K562 (cell line): ENCODE measurements around the gene PPP1R13L. TPM values are rescaled to one million over a fixed set of nuclear protein-coding genes. Genes with fewer than 3 reads are reported as not detected.
"Not testable (repeated sequence)": the region's sequence is repeated elsewhere in the genome, so short reads cannot be mapped to it uniquely, and the experiment has no call there.

Experiments used
- ATAC-seq: fragments of 200-7000 bp; cut with Tn5 transposase; 3 replicates; pipeline ENCODE4 v1.9.1; 2020; ENCODE audit warnings: moderate library complexity
- BruUV-seq: library from RNA; stranded (reverse); fragments of 400-500 nt; replicated peaks from 2 replicates; lab custom pipeline; 2021; lab: Mats Ljungman, UMichigan
- CTCF ChIA-PET: fragments of 300-600 bp; formaldehyde crosslinking; extraction: SDS; loops from one replicate; lab custom pipeline; 2021; ENCODE audit warnings: low intra/inter-chr PET ratio; lab: Yijun Ruan, JAX
- POLR2A ChIA-PET: fragments of 300-600, 350-650 bp; sonication (Branson Sonifier 250); formaldehyde crosslinking; extraction: SDS; loops from one replicate; lab custom pipeline; 2021; ENCODE audit warnings: antibody characterized with exemption, inconsistent platforms; lab: Yijun Ruan, JAX
- DNase-seq, 4 experiments: peaks; one replicate each; pipeline versions ENCODE4 v3.0.0 to v3.0.0-alpha.2; 2011 to 2018; ENCODE audit warnings: low spot score in 3 of 4, mixed read lengths in 3 of 4; ENCODE audit errors: extremely low read depth in 1 of 4
- FAIRE-seq: peaks from 2 replicates; lab custom pipeline; 2011; peaks lifted over from hg19 to GRCh38; lab: Jason Lieb, UNC
- H2AFZ ChIP-seq: 2 replicates; pipeline ENCODE4 v1.6.0; 2011; ENCODE audit warnings: low read depth, low read length, control low read depth, inconsistent platforms
- H3K27ac ChIP-seq: fragments of 200-600 bp; 3 replicates; pipeline ENCODE4 v1.8.0; 2011; ENCODE audit warnings: low read depth, mild to moderate bottlenecking, control low read depth, inconsistent platforms, low read length, moderate library complexity, mixed read lengths; ENCODE audit errors: extremely low read depth
- H3K27me3 ChIP-seq, 2 experiments: fragments of 300-600 bp in 1 of 2; 2 replicates in 1 of 2; 3 replicates in 1 of 2; pipeline versions ENCODE4 v1.6.0 to v1.8.0; 2011; ENCODE audit warnings: inconsistent platforms in 2 of 2, low read length in 2 of 2, mild to moderate bottlenecking in 1 of 2, mixed read lengths in 1 of 2, moderate library complexity in 1 of 2; ENCODE audit not compliant: control insufficient read depth in 2 of 2, insufficient read depth in 2 of 2
- H3K36me3 ChIP-seq: fragments of 300-600 bp; 3 replicates; pipeline ENCODE4 v1.8.0; 2011; ENCODE audit warnings: mild to moderate bottlenecking, low read length, inconsistent platforms; ENCODE audit not compliant: control insufficient read depth, insufficient read depth
- H3K4me1 ChIP-seq, 2 experiments: fragments of 200-600 bp in 1 of 2; replicated peaks in 1 of 2; 2 replicates in 1 of 2; 3 replicates in 1 of 2; pipeline versions ENCODE4 v1.5.1 to v1.8.0; 2011; ENCODE audit warnings: inconsistent platforms in 2 of 2, low read length in 2 of 2, mild to moderate bottlenecking in 1 of 2, mixed read lengths in 1 of 2, moderate library complexity in 1 of 2; ENCODE audit not compliant: control insufficient read depth in 2 of 2, insufficient read depth in 2 of 2
- H3K4me2 ChIP-seq: 2 replicates; pipeline ENCODE4 v1.6.1; 2011; ENCODE audit warnings: low read length, control low read depth, inconsistent platforms, mixed read lengths; ENCODE audit not compliant: insufficient read depth
- H3K4me3 ChIP-seq: fragments of 200-600 bp; sonication (generic), shearing (Covaris generic); 2 replicates; pipeline ENCODE4 v1.5.1; 2016; ENCODE audit warnings: control low read depth, inconsistent platforms
- H3K79me2 ChIP-seq: fragments of 200-600 bp; 3 replicates; pipeline ENCODE4 v1.8.0; 2011; ENCODE audit warnings: low read length, inconsistent platforms; ENCODE audit not compliant: control insufficient read depth, insufficient read depth
- H3K9ac ChIP-seq, 2 experiments: 2 replicates each; pipeline versions ENCODE4 v1.6.0 to v1.6.1; 2011; ENCODE audit warnings: low read depth in 2 of 2, low read length in 2 of 2, control low read depth in 1 of 2, inconsistent platforms in 1 of 2, mild to moderate bottlenecking in 1 of 2, mixed read lengths in 1 of 2; ENCODE audit not compliant: insufficient read depth in 1 of 2
- H3K9me1 ChIP-seq: one replicate; pipeline ENCODE4 v1.6.0; 2011; ENCODE audit warnings: inconsistent platforms, mild to moderate bottlenecking, low read length, moderate library complexity; ENCODE audit not compliant: control insufficient read depth, insufficient read depth
- H3K9me3 ChIP-seq: replicated peaks from 2 replicates; pipeline ENCODE4 v1.5.1; 2011; ENCODE audit warnings: low read depth, low read length, inconsistent platforms; ENCODE audit not compliant: control insufficient read depth, insufficient read depth
- H4K20me1 ChIP-seq: replicated peaks from 2 replicates; pipeline ENCODE4 v1.6.1; 2011; ENCODE audit warnings: low read length, inconsistent platforms, mixed read lengths; ENCODE audit not compliant: control insufficient read depth, insufficient read depth
- BCOR ChIP-seq: fragments of 450-650 bp; IDR thresholded peaks from 2 replicates; pipeline ENCODE4 v1.6.1; 2016
- CBX3 ChIP-seq, 2 experiments: IDR thresholded peaks; 1 replicate in 1 of 2; 2 replicates in 1 of 2; pipeline ENCODE4 v1.6.1; 2012; ENCODE audit warnings: inconsistent platforms in 2 of 2, low read length in 2 of 2, borderline replicate concordance in 1 of 2, control low read depth in 1 of 2
- EGR1 ChIP-seq: fragments of 450-650 bp; conservative IDR thresholded peaks from 2 replicates; pipeline ENCODE4 v1.6.1; 2017; ENCODE audit warnings: mild to moderate bottlenecking
- GATAD2B ChIP-seq: fragments of 450-650 bp; IDR thresholded peaks from 2 replicates; pipeline ENCODE4 v1.6.1; 2017; ENCODE audit warnings: mild to moderate bottlenecking, borderline replicate concordance
- HDAC1 ChIP-seq, 2 experiments: fragments of 450-650 bp; IDR thresholded peaks; 2 replicates each; pipeline ENCODE4 v1.6.1; 2016 to 2017; ENCODE audit warnings: inconsistent platforms in 1 of 2, mild to moderate bottlenecking in 1 of 2, moderate library complexity in 1 of 2
- HDAC2 ChIP-seq: fragments of 450-650 bp; IDR thresholded peaks from 2 replicates; pipeline ENCODE4 v1.6.1; 2016; ENCODE audit warnings: mild to moderate bottlenecking
- KDM1A ChIP-seq, 2 experiments: fragments of 450-650 bp; IDR thresholded peaks; 2 replicates each; pipeline ENCODE4 v1.6.1; 2016; ENCODE audit warnings: mild to moderate bottlenecking in 2 of 2
- MCM2 ChIP-seq: fragments of 450-650 bp; IDR thresholded peaks from 2 replicates; pipeline ENCODE4 v1.6.1; 2017; ENCODE audit warnings: low read depth, mild to moderate bottlenecking
- SMARCA5 ChIP-seq: fragments of 450-650 bp; IDR thresholded peaks from 2 replicates; pipeline ENCODE4 v1.6.1; 2016
- STAG1 ChIP-seq: sonication (generic); formaldehyde crosslinking; IDR thresholded peaks from 2 replicates; pipeline ENCODE4 v1.5.0; 2020; ENCODE audit warnings: missing genetic modification reagents, borderline replicate concordance
- TBP ChIP-seq: optimal IDR thresholded peaks from 2 replicates; pipeline ENCODE3; 2011; ENCODE audit warnings: low read depth, low read length, improper control_type of control experiment
- ZNF121 ChIP-seq: sonication (generic); formaldehyde crosslinking; conservative IDR thresholded peaks from 2 replicates; pipeline ENCODE4 v1.8.0; 2022; ENCODE audit warnings: missing genetic modification reagents
- WGBS: fragments of 100-300 bp; shearing (Covaris generic); methylation state at CpG from one replicate; pipeline ENCODE4 v1.1.6; 2016; ENCODE audit warnings: low coverage, mixed read lengths; ENCODE audit not compliant: insufficient coverage; ENCODE audit errors: missing lambda C conversion rate; 5-methylcytosine and 5-hydroxymethylcytosine counted together
- in situ Hi-C: fragments of 300-500 bp; cut with MboI; formaldehyde crosslinking; loops from 4 replicates; pipeline ENCODE4 v1.15.0; 2018; ENCODE audit warnings: inconsistent platforms, mixed read lengths
- intact Hi-C: fragments of 100-400 bp; cut with micrococcal nuclease; formaldehyde crosslinking; loops from 2 replicates; pipeline ENCODE4 v1.14.2; 2022
- polyA plus RNA-seq, 8 experiments: library from polyadenylated mRNA; depleted of rRNA in 4 of 8; stranded (reverse) in 5 of 8; unstranded in 3 of 8; fragments of >200 nt; fragmentation: Nextera tagmentation in 2 of 8; fragmentation: Illumina TruSeq in 1 of 8; extraction: Ambion mirVana in 2 of 8; extraction: Trizol in 1 of 8; gene quantifications; 2 replicates each; pipeline versions ENCODE4 v1.2.1 to v1.2.3, GENCODE V29; 2011 to 2014; ENCODE audit warnings: inconsistent platforms in 1 of 8, missing spikeins in 1 of 8
- total RNA-seq, 7 experiments: library from RNA; depleted of rRNA in 6 of 7; stranded (reverse); fragments of >200 nt in 6 of 7; fragmentation: Illumina TruSeq in 2 of 7; extraction: Trizol in 2 of 7; gene quantifications; 2 replicates each; pipeline versions ENCODE4 v1.2.1 to v1.2.3, GENCODE V29; 2011 to 2021; ENCODE audit warnings: low replicate concordance in 1 of 7

The PPP1R13L gene
- total and polyA plus RNA-seq, 9 of the 15 experiments (the other 6 are each of a cell fraction or from before 2014, with no cell fraction given) = 0.32 to 6.7 (median 2.0) TPM

- TF ChIP-seq CBX3 (IDR thresholded peaks at IDR 0.05; ENCODE audit: borderline replicate concordance in 1 of 2, low read length in 2 of 2) (peak in 1 of 2 experiments; percentile 61; a peak in 2 of 3 replicates), TBP (no peak), SMARCA5 (peak; percentile 82; the same call in 1 of the 2 replicates), MCM2 (no peak), HDAC1 (IDR thresholded peaks at IDR 0.05) (peak; percentile 28 to 44; a peak in 2 of 4 replicates), STAG1 (CRISPR knock-in tag) (no peak), HDAC2 (peak; percentile 76), GATAD2B (0 out of 2 replicates have a peak, but pooled peaks have one; percentile 20)
- TF ChIP-seq, all 486 proteins: peak for 12
These were observed 32.5 kb upstream of the PPP1R13L start (continued) for GRCh38 chr19:45437328-45437727.

DNA sequence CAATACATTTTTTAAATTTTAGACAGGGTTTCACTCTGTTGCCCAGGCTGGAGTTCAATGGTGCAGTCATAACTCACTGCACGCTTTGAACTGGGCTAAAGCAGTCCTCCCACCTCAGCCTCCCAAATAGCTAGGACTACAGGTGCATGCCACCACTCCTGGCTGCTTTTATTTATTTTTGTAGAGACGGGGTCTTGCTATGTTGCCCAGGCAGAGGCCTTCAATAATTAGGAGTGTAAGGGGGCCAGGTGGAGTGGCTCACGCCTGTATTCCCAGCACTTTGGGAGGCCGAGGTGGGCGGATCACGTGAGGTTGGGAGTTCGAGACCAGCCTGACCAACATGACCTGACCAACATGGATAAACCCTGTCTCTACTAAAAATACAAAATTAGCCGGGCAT is 27.7 kb upstream of the PPP1R13L start:
- H3K9ac ChIP-seq, FAIRE-seq, H3K9me1 ChIP-seq, H3K9me3 ChIP-seq, H3K4me3 ChIP-seq, BruUV-seq, DNase-seq, H2AFZ ChIP-seq, in situ Hi-C loops, CTCF ChIA-PET, H3K27ac ChIP-seq, H3K27me3 ChIP-seq, H3K36me3 ChIP-seq, H3K79me2 ChIP-seq, H3K4me2 ChIP-seq, ATAC-seq, H4K20me1 ChIP-seq, intact Hi-C loops: not testable (repeated sequence)
- WGBS = 77% methylated on average over 7 of the region's 8 CpGs
- POLR2A ChIA-PET = interaction anchor here (0.7 to 0.9 kb wide), 2 partner anchors 8 to 47 kb away, joined by 3 read pairs; no protein-coding TSS in a partner anchor
- H3K4me1 ChIP-seq = peaks cover 0 to 18% of the 10 kb centered on the region in 2 experiments; a peak in 3 of 5 replicates
- TF ChIP-seq EGR1 (0 out of 2 replicates have a peak, but pooled peaks have one; percentile 11), BCOR (0 out of 2 replicates have a peak, but pooled peaks have one; percentile 13), ZNF121 (CRISPR knock-in tag) (peak; percentile 86), KDM1A (IDR thresholded peaks at IDR 0.05) (0 out of 4 replicates have a peak, but pooled peaks have one; percentile 9 to 19)
